Retina (tissue), 1 donor: ENCODE results near the gene ERC1.
"Not testable (repeated sequence)": the region's sequence is repeated elsewhere in the genome, so short reads cannot be mapped to it uniquely, and the experiment has no call there.

Source experiments
- DNase-seq: peaks from one replicate; pipeline ENCODE4 v3.0.0-alpha.2; 2016

Gene ERC1

GRCh38 chr12:1034243-1034642, 43.2 kb downstream of the ERC1 start:
- DNase-seq = no peak

- no peak for DNase-seq
Observed at GRCh38 chr12:1034751-1035457, 43.9 kb downstream of the ERC1 start.

- no peak for DNase-seq
Observed at GRCh38 chr12:1041478-1041877, 50.5 kb downstream of the ERC1 start.

GRCh38 chr12:1044199-1044598, 53.2 kb downstream of the ERC1 start:
- no peak for DNase-seq

- no peak for DNase-seq
Observed at GRCh38 chr12:1044696-1045095, 53.7 kb downstream of the ERC1 start.

- no peak for DNase-seq
Observed at GRCh38 chr12:1046727-1047126, 55.7 kb downstream of the ERC1 start.

- no peak for DNase-seq
Observed at GRCh38 chr12:1047898-1048660, 57.1 kb downstream of the ERC1 start.

GRCh38 chr12:1050059-1050707, 59.2 kb downstream of the ERC1 start:
- no peak for DNase-seq

- not testable (repeated sequence) for DNase-seq
Observed at GRCh38 chr12:1051672-1052071, 60.6 kb downstream of the ERC1 start.

- no peak for DNase-seq
Observed at GRCh38 chr12:1053690-1054089, 62.7 kb downstream of the ERC1 start.

GRCh38 chr12:1054117-1054870, 63.3 kb downstream of the ERC1 start:
- DNase-seq = peak; percentile 82

- DNase-seq = no peak
Observed at GRCh38 chr12:1056390-1056789, 65.4 kb downstream of the ERC1 start.

GRCh38 chr12:1058423-1058822, 67.4 kb downstream of the ERC1 start:
- no peak for DNase-seq

GRCh38 chr12:1059162-1059561, 68.1 kb downstream of the ERC1 start:
- no peak for DNase-seq

GRCh38 chr12:1063852-1064251, 72.8 kb downstream of the ERC1 start:
- no peak for DNase-seq

- DNase-seq = no peak
Observed at GRCh38 chr12:1064317-1064716, 73.3 kb downstream of the ERC1 start.

GRCh38 chr12:1065629-1066028, 74.6 kb downstream of the ERC1 start:
- no peak for DNase-seq

- DNase-seq = no peak
Observed at GRCh38 chr12:1069846-1070245, 78.8 kb downstream of the ERC1 start.

- DNase-seq = no peak
Observed at GRCh38 chr12:1071182-1071581, 80.2 kb downstream of the ERC1 start.

- DNase-seq = no peak
Observed at GRCh38 chr12:1073652-1074051, 82.6 kb downstream of the ERC1 start.

GRCh38 chr12:1077036-1077803, 86.2 kb downstream of the ERC1 start:
- DNase-seq = no peak

- no peak for DNase-seq
Observed at GRCh38 chr12:1078002-1078401, 87.0 kb downstream of the ERC1 start.
